GM21381 (cell line): ENCODE data around the gene LMNTD1.
A peak's percentile ranks its signal among the peaks of the same experiment; 100 is the strongest.

Experiments used
- ATAC-seq: cut with Tn5 transposase; IDR thresholded peaks from one replicate; pipeline ENCODE4 v1.9.1; 2021; ENCODE audit warnings: mild to moderate bottlenecking, moderate library complexity; ENCODE audit not compliant: unreplicated experiment

The LMNTD1 gene

DNA sequence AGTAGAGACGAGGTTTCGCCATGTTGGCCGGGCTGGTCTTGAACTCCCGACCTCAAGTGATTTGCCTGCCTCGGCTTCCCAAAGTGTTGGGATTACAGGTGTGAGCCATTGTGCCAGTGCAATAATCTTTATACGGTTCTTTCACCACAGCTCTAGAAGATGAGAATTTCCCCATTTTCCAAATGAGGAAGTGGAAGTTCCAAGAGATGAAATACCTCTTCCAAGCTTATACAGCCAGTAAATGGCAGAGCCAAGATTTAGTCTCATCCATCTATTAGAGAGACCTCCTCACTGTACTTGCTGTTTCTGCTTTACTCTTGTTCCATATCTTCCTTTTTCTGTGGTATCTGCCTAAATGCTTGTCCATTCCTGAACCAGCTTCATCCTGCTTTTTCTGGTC lies 3.1 kb upstream of the LMNTD1 start:
- no peak for ATAC-seq

- no peak for ATAC-seq
These were observed 402 bp downstream of the LMNTD1 start for GRCh38 chr12:25552681-25553080.

- no peak for ATAC-seq
These were observed 2.9 kb downstream of the LMNTD1 start for GRCh38 chr12:25550186-25550585.

DNA sequence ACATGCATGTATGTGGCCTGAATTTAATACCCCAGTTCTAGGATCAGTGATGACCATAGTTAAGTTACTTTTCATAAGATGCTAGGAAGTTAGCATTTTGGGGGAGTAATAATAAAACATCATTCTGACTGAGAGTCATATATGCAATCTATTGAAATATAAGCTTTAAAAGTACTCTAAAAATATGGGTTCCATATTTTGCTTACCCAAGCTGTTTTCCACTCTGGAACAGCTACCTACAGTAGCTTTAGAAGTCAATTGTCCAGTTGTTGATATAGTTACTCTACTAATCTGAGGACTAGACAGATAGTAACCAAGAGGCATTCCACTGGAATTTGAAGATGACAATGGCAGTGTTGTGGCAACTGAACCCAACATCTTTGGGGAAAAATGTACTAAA lies 4.0 kb downstream of the LMNTD1 start:
- ATAC-seq = no peak

- ATAC-seq = no peak
These were observed 6.8 kb downstream of the LMNTD1 start for GRCh38 chr12:25546318-25546717.

- ATAC-seq = no peak
These were observed 19.9 kb downstream of the LMNTD1 start for GRCh38 chr12:25533150-25533549.

DNA sequence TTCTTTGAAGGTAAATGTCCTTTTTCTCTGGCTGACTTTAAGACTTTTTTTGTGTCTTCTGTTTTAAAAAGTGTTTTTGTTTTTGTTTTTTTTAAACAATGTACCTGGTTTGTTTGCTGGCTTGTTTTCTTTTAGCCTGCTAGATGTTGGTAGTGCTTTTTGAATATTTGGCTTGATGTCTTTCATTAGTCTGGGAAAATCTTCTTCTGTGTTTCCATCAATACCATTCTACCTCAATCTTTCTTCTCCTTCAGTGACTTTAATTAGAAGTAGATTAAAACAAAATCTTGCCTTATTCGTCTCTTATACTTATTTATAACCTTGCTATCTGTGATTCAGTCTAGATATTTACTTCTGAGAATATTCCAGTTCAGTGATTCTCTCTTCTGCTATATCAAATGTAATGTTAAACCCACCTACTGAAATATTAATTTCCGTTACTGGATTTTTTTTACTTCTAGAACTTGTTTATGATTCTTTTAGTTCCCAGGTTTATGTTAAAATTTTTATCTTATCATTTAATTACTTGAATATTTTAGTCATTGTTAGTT lies 21.5 kb downstream of the LMNTD1 start:
- ATAC-seq = no peak

- no peak for ATAC-seq
These were observed 23.3 kb downstream of the LMNTD1 start for GRCh38 chr12:25529738-25530137.

DNA sequence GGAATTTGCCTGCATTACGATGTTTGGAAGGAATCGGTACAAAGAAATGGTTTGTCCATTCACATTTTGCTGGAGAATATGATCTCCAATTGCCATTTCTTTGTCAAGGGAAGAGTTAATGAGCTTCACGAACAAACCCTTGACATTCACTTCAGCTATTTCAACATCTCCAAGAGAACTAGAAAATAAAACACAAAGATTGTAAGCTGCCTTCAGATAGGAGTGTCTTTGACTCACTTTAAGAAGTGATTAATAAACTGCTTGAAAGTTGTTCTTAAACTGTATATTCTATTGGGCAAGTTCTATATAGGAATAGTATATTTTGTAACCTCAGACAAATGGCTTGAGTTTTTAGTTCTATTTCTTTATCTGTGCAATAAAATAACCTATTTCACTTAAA lies 26.3 kb downstream of the LMNTD1 start:
- no peak for ATAC-seq

DNA sequence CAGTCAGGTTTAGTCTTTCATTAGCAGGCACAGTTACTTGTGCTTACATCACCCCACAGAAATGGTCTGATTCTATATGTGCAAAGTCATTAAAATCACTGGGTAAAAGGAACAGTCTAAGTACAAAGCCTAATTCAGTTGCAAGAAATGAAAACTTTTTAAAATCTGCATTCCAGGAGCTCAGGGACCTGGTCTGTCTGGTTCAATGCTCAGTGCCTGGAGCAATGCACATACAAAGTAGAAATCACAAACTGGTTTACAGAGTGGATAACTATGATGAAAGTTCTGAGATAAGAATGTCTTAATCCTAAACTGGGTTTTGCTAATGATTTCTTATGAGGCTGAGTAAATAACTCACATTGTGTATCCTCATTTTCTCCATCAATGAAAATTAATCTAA lies 28.7 kb downstream of the LMNTD1 start:
- ATAC-seq = no peak

- no peak for ATAC-seq
These were observed 31.3 kb downstream of the LMNTD1 start for GRCh38 chr12:25521625-25522256.

DNA sequence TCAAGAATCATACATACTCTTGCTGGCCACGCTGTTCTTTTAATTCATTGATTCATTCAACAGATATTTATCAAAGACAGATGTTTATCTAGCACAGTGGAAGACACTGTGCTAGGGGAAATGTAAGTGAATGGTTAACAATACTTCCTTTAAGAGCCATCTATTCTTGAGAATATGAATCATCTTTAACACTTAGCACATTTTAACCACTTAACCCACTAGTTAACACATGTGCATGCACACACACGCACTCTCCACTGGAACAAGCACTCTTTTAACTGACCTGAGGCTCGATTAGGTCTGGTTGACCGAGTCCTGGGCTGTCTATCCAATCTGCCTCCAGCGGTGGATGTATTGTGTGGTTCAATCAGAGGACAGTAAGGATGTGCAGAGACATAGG lies 34.6 kb downstream of the LMNTD1 start:
- peak; percentile 98 for ATAC-seq

DNA sequence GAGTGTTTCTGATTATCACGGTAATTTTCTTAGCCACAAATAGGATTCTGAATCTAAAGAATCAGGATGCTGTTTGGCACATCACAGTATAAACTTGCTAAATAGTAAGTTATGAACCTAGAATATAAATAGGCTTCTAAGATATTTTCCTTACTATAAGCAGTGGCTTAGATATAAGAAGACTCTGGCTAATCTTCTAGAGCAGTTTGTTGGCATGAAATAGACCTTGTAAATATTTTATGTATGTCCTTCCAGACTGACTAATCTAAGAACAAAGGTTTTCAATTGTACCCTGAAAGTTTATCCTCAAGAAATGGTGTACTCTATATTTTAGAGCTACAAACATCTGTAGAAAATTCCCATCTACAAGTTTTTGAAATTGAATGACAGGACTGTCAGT lies 48.3 kb downstream of the LMNTD1 start:
- ATAC-seq = no peak

DNA sequence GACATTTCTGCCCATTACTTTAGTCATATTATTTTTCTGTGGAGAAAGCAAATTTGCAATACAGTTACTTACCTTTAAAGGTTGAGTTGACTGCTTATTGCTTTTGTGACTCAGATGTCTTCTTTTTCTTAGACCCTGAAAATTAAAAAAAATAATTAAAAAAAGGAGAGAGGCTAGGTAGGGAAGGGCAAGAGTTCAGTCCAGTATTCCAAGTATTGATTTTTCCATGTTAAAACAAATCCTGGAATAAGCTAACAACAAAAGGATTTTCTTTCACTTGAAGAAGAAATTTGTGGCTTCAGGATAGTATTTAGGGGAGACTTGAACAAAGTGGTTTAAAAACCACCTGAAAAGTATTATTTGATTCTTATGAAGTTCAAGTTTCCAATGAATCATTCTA lies 49.4 kb downstream of the LMNTD1 start:
- ATAC-seq = no peak

DNA sequence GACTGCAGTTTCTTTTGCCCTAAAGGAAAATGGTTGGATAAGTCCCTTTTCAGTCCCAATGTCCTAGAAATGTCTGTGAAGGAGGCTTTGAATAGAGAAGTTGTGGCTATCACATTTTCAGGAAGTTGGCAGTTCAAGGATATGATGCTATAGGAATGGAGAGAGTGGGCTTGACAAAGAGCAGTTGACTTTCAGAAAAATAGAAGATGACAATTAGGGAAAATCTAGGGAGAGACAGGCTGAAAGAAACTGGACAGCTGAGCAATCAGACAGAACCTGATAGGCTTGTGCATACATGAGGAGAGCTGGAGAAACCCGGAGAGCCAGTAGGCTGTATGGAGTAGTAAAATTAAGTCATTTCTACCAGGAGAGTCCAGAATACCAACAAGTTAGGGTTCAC lies 50.5 kb downstream of the LMNTD1 start:
- no peak for ATAC-seq

- ATAC-seq = no peak
These were observed 51.0 kb downstream of the LMNTD1 start for GRCh38 chr12:25502118-25502517.

- no peak for ATAC-seq
These were observed 51.5 kb downstream of the LMNTD1 start for GRCh38 chr12:25501549-25501948.

DNA sequence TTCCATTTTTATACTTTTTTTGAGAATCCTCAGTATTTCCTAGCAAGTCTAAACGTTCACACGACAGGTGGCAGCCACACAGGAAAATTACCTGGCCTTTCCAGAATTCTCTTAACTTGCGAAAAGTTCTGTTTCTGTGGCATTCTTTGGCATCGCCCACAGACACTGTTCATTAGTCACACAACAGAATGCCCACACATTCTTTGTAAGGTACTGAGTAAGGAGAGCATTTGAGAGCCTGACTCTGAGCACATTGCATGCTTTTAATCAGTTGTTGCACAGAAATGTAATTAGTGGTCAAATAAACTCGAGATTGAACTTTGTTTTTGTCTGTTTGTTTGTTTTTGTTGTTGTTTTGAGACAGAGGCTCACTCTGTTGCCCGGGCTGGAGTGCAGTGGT lies 52.4 kb downstream of the LMNTD1 start:
- no peak for ATAC-seq

DNA sequence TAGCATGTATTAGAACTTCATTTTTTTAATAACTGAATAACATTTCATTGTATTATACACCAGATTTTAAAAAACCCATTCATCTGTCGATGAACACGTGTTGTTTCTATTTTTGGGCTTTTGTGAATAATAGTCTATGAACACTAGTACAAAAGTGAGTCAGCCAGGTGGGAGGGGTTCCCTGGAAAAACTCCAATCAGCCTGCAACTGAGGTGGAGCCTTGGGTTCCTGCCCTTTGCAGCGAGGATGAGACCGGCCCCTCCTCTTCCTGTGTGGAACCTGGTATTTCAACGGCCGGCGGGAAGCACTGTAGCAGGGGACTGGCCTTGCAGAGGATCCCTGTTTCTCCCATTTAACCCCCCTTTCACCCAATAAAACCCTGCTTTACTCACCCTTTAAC lies 56.1 kb downstream of the LMNTD1 start:
- no peak for ATAC-seq

- no peak for ATAC-seq
These were observed 56.9 kb downstream of the LMNTD1 start for GRCh38 chr12:25496098-25496587.

DNA sequence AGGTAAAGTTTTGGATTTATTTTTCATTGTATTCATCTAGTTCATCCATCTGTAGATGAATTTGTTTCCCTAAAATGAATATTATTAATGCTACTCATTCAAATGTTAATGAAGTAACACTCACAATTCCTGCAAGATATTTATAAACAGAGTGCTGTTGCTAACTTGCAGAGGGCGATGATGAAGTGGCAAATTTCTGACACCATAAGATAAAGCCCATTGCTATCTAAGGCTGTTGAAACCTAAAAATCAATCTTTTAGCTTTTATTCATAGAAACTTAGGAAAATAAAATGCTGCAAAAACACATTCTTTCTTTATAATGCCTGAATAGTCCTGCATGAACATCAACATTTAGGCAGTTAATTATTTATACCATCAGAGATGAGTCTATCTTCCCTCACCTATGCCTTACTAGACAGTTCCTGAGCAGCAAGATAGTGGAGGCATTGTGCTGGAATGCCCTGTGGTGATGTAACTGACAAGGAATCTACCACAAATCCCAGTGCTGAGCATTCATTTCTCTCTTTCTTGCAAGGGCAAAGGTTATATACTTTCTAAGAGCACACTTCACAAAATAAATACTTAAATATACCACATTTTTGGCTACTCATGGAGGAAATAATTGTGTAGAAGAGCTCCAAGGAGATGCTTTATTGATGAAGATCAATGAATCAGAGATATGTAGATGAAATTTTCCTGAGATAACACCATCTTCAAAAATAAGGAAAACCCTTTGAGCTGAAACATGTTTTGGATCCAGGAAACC lies 57.6 kb downstream of the LMNTD1 start:
- no peak for ATAC-seq

DNA sequence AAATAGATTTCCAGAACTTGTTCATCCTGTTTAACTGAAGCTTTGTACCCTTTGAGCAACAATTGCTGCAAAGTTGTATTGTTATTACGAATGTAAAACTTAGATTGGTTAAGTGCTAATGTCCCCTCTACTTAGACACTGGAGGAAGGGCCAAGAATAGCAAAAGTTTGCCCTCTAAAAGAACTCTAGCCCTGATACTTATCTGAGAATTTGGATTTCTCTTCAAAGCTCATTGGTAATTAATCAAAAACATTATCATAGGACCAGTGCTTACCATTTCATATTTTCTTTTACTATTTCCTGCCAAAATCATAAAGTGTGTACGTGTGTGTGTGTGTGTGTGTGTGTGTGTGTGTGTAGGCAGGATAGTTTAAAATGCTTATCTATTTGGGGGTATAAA lies 58.2 kb downstream of the LMNTD1 start:
- no peak for ATAC-seq
